Ectodermal cell (in vitro differentiated cells): ENCODE results near the gene EXD3.

Experiments used
- H3K27ac ChIP-seq: 2 replicates; pipeline ENCODE4 v1.7.0; 2013; ENCODE audit warnings: mild to moderate bottlenecking, low read depth, low read length; ENCODE audit not compliant: insufficient read depth, poor library complexity, severe bottlenecking
- H3K27me3 ChIP-seq: 2 replicates; pipeline ENCODE4 v1.7.0; 2013; ENCODE audit warnings: mild to moderate bottlenecking, low read length; ENCODE audit not compliant: insufficient read depth, control insufficient read depth, poor library complexity, severe bottlenecking
- H3K36me3 ChIP-seq: one replicate; pipeline ENCODE4 v1.7.0; 2013; ENCODE audit warnings: low read length; ENCODE audit not compliant: control insufficient read depth, insufficient read depth
- H3K4me1 ChIP-seq: one replicate; pipeline ENCODE4 v1.7.0; 2013; ENCODE audit warnings: low read length; ENCODE audit not compliant: control insufficient read depth, insufficient read depth
- H3K4me3 ChIP-seq: 2 replicates; pipeline ENCODE4 v1.7.0; 2013; ENCODE audit warnings: low read depth, low read length, control low read depth; ENCODE audit not compliant: insufficient read depth
- H3K9me3 ChIP-seq: 2 replicates; pipeline ENCODE4 v1.7.0; 2013; ENCODE audit warnings: mild to moderate bottlenecking, low read length, moderate library complexity; ENCODE audit not compliant: control insufficient read depth
- WGBS, 2 experiments: methylation state at CpG; one replicate each; pipeline ENCODE4 v1.1.7; 2013; ENCODE audit warnings: missing lambda C conversion rate in 2 of 2; 5-methylcytosine and 5-hydroxymethylcytosine counted together

The EXD3 gene

DNA sequence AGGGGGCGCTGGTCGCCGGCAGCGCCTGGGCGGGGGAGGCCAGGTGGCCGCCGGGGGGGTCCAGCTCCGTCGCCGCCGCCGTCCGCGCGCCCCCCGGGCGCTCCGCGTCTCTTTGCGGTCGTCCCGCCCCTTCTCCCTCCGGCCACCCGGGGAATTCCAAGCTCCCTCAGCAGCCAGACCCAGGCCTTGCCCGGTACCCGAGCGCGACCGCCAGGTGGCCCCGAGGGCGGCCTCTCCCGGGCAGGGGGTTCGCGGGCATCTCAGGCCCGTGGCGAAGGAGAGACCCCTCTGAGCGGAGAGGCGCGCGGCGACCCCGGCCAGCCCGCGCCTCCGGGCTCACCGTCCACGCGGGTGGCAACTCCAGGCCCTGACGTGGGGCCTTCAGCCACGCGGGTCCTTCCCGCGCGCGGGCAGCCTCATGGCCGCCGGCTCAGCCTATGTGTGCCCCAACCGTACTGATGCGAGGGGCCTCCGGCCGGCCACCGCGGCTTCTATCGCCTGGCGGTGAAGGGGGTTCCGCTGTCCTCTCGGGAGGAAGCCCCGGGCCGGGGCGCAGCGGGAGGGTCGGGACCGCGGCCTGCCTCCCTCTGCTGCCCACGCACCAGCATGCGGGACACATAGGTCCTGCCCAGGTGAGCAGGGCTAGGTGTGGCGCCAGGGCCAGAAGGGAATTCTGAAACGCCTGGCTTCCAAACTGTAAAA lies 120.4 kb downstream of the EXD3 start:
- Histone ChIP-seq H3K27me3 (peaks cover 22% of the 10 kb centered on the region), H3K4me1 (peaks cover 71% of the 10 kb centered on the region), H3K36me3 (no peaks in the 10 kb centered on the region), H3K27ac (peak overlapping the region; percentile 1), H3K4me3 (peak overlapping the region; percentile 24), H3K9me3 (no peaks in the 10 kb centered on the region)
- WGBS, 2 experiments = 4 to 5% methylated on average over 78 of the region's 78 CpGs

GRCh38 chr9:137302118-137302448 lies 120.9 kb downstream of the EXD3 start, which contains the start of gene NRARP:
TSS of gene NRARP (minus strand) at chr9:137302271. CDS start at chr9:137301928, 343 bp downstream.
- WGBS, 2 experiments = 0% methylated on average over 60 of the region's 60 CpGs
- Histone ChIP-seq H3K36me3 (no peaks in the 10 kb centered on the region), H3K4me3 (peak within 1 kb of the TSS; percentile 75), H3K4me1 (peaks cover 67% of the 10 kb centered on the region), H3K27me3 (peaks cover 27% of the 10 kb centered on the region), H3K27ac (peak within 1 kb of the TSS; percentile 1), H3K9me3 (no peaks in the 10 kb centered on the region)

GRCh38 chr9:137301081-137301947 lies 121.6 kb downstream of the EXD3 start:
- Histone ChIP-seq H3K9me3 (no peaks in the 10 kb centered on the region), H3K27ac (peak overlapping the region; percentile 80), H3K4me1 (peaks cover 69% of the 10 kb centered on the region), H3K4me3 (peak overlapping the region; percentile 75), H3K27me3 (peaks cover 35% of the 10 kb centered on the region), H3K36me3 (no peaks in the 10 kb centered on the region)
- 0% methylated on average over 115 of the region's 115 CpGs for WGBS, 2 experiments

DNA sequence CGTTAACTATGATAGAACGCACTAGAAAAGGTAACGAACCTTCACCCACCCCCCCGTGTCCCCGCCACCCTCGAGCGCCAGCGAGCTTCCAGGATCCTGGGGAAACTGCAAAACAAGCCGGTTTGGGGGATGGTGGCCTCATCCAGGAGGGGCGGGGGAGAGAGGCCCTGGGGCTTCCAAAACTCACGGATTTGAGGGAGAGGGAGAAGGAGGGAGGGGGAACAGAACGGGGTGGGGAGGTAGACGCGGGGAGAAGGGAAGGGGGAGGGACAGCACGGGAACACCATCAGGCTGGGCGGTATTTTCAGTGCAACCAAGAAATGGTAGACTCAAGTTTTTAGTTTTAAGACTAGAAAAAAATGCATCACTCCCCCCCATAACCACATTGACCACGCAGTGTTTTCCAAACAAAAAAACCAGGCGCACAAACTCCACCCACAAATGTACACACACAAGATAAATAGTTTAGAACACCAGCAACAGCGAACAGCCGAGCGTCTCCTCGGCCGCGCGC lies 122.3 kb downstream of the EXD3 start:
- Histone ChIP-seq H3K9me3 (no peaks in the 10 kb centered on the region), H3K36me3 (no peaks in the 10 kb centered on the region), H3K4me1 (peaks cover 65% of the 10 kb centered on the region), H3K27me3 (peaks cover 42% of the 10 kb centered on the region), H3K27ac (peak overlapping the region; percentile 80), H3K4me3 (peak overlapping the region; percentile 75)
- WGBS, 2 experiments = 0 to 1% methylated on average over 25 of the region's 25 CpGs

DNA sequence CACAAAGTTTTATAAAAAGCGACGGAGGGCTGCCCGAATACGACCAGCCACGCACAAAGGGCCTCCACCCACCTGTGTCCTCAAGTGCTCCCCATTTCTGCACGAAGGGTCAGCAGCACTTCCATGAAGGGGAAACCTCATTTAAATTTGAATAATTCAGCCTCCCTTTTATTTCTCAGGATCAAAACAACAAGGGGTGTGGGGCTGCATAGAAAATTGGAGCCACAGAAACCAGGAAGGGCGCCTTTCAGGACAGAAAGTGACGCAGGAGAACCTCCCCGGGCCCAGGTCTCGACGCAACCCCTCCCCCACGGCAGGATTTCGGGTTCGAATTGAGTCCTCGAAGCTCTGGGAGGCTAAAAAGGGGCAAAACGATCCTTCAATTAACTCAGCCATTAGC lies 123.0 kb downstream of the EXD3 start:
- peak overlapping the region; percentile 75 for H3K4me3 ChIP-seq
- H3K36me3 ChIP-seq = no peaks in the 10 kb centered on the region

GRCh38 chr9:137299203-137299565 lies 123.8 kb downstream of the EXD3 start:
- Histone ChIP-seq H3K4me1 (peaks cover 52% of the 10 kb centered on the region), H3K27me3 (peaks cover 55% of the 10 kb centered on the region), H3K36me3 (no peaks in the 10 kb centered on the region), H3K9me3 (no peaks in the 10 kb centered on the region), H3K4me3 (peak overlapping the region; percentile 75), H3K27ac (no peak overlapping the region)
- 3 to 5% methylated on average over 10 of the region's 10 CpGs for WGBS, 2 experiments

More for the DNA sequence above, 123.0 kb downstream of the EXD3 start:
- H3K9me3 ChIP-seq = no peaks in the 10 kb centered on the region
- peaks cover 47% of the 10 kb centered on the region for H3K27me3 ChIP-seq
- H3K27ac ChIP-seq = no peak overlapping the region
- WGBS, 2 experiments = 1 to 2% methylated on average over 15 of the region's 16 CpGs
- H3K4me1 ChIP-seq = peaks cover 59% of the 10 kb centered on the region

DNA sequence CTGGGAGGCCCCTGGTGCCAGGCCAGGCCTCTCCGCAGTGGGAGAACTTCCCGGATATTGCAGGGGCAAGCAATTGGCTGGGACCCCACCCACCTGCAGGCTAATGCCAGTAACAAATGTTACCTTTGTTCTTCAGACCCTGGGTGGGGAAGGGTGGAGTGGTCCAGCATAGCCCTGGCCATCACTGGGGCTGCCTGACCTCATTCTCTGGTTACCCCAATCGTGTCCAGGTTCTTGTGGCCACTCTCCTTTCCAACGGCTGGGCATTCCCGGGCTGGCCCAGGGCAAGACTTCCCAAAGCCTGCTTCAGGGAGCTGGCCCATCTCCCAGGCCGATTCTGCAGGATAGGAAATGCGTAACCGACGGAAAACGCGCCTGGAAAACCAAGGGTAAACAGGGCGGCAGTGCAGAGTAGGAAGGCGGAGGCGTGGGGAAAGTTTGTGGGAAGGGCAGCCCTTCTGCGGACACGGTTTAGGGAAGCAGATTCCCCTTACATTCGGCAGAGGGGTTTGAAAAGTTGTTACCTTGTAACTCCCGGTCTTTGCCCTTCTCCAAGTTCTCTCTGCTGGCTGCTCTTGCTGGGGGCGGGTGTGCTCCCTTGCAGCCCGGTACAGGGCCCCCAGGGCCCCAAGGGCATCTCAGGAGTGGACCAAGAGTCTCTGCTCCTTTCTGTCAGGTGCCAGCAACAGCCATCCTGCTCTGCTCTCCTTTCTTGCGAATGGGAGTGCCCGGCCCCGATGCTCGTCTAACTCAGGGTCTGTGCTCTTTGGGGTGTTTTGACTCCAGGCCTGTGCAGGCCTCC lies 124.4 kb downstream of the EXD3 start:
- Histone ChIP-seq H3K27me3 (peaks cover 56% of the 10 kb centered on the region), H3K36me3 (no peaks in the 10 kb centered on the region), H3K9me3 (no peaks in the 10 kb centered on the region), H3K4me1 (peaks cover 46% of the 10 kb centered on the region), H3K27ac (no peak overlapping the region), H3K4me3 (peak overlapping the region; percentile 75)
- WGBS, 2 experiments = 29 to 32% methylated on average over 24 of the region's 24 CpGs

GRCh38 chr9:137297966-137298365 lies 125.0 kb downstream of the EXD3 start:
- Histone ChIP-seq H3K4me1 (peaks cover 40% of the 10 kb centered on the region), H3K4me3 (peak overlapping the region; percentile 75), H3K27ac (no peak overlapping the region), H3K36me3 (no peaks in the 10 kb centered on the region), H3K9me3 (no peaks in the 10 kb centered on the region), H3K27me3 (peaks cover 50% of the 10 kb centered on the region)
- 29 to 31% methylated on average over 7 of the region's 7 CpGs for WGBS, 2 experiments

DNA sequence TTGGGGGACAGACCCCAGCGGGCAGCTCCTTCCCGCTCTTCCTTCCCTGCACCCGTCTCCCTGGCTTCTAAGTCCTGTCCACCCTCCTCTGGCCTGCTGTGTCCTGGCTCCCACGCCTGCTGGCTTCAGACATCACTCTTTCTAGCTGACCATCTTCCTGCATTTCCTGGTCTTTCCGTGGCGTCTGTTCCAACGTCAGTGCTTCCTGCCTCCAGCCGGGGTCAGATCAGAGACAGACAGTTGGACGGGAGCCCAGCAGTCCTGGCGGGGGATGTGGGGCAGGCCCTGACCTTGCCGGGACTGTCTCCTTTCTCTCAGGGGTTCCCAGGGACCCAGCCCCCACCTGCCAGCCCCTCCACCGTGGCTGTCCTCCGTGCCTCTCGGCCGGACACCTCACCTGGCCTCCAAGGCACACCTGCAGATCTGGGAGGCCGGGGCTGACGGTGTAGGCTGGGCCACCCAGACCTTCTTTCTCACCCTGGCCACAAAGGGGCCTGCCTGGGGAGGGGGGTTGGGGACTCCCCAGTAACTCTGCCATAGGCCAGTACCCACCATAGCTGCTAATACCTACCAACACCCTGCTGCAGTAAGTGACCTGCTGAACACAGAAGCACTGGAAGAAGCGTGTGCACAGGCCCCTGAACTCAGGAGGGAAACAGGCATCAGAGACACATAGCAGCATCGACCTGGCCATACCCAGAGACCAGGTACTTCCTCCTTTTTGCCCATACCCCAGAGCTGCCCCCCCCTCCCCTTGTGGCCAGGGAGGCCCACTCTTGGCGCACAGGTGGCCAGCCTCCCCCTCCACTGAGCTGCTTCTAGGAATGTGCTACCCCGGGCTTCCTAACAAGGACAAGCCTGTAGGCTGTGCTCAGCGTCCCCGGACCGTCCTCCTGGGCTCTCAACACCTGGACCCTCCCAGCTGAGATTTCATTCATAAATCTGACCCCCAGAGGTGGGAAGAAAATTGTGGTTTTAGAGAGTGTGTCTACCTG lies 126.0 kb downstream of the EXD3 start:
- Histone ChIP-seq H3K27ac (no peak overlapping the region), H3K4me1 (peaks cover 34% of the 10 kb centered on the region), H3K27me3 (peaks cover 44% of the 10 kb centered on the region), H3K9me3 (no peaks in the 10 kb centered on the region), H3K4me3 (peak overlapping the region; percentile 2), H3K36me3 (no peaks in the 10 kb centered on the region)
- 62 to 63% methylated on average over 24 of the region's 24 CpGs for WGBS, 2 experiments
